Measurements from ENCODE around the gene ALPK3. TPM values are rescaled to one million over a fixed set of nuclear protein-coding genes. Genes with fewer than 3 reads are reported as not detected.

Gene ALPK3
- total RNA-seq, 2 donors from 2014 or later: 57.8 to 94.1 TPM

DNA sequence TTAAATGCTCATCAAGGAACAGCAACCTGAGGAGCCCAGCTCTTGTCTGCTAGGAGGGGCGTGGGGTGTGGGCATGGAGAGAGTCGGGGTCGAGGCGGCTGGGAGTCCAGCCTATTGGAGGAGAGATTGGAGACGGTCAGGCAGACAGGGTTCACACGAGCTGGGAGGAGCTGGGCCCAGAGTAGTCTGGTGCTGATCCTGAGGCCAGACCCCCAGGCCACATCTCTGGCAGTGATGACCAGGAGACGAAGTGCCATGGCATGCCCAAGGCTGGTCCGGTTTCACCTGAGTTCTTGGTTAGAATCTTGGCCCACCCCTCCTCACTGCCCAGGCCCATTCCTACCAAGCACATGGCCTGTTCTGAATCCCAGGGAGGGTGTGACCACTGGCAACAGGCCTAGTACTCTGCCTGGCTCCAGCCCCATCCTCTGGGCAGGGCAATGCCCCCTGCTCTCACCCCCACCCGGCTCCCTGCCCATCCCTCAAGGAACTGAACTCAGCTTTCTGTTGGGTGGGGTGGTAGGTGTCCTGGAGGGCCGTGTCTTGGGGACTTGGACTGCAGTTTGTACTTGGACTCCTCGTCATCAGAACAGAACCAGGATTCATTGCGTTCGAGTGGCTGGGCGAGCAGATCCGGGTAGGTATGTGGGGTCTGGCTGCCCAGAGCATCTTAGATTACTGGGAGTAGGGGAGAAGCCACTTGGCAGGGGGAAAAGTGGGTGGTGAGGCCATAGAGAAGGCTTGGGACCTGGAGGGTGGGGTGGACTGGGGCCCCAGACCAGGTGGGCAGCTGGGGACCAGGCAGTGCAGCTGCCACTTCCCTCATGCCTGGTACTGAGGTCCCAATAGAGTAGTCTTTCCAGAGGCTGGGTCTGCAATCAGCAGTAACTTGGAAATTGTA is 88.1 kb downstream of the ALPK3 start:
- Mint-ChIP-seq H3K4me3 (no peak overlapping the region), H3K4me1 (no peaks in the 10 kb centered on the region), H3K27ac (no peak overlapping the region), H3K36me3 (ENCODE audit: low read depth) (no peaks in the 10 kb centered on the region), H3K9me3 (peaks cover 5% of the 10 kb centered on the region), H3K27me3 (ENCODE audit: insufficient read depth) (no peaks in the 10 kb centered on the region)
- Histone ChIP-seq H3K9ac (ENCODE audit: extremely low read depth, low read length, poor library complexity, severe bottlenecking) (no peak overlapping the region), H3K4me1 (ENCODE audit: control insufficient read depth, insufficient read depth, low read length) (no peaks in the 10 kb centered on the region), H3K4me3 (ENCODE audit: low read length) (no peak overlapping the region), H3K36me3 (ENCODE audit: control insufficient read depth, insufficient read depth, low read length) (no peaks in the 10 kb centered on the region), H3K27me3 (ENCODE audit: control insufficient read depth, insufficient read depth, low read length, poor library complexity, severe bottlenecking) (no peaks in the 10 kb centered on the region), H3K27ac (ENCODE audit: low read depth, low read length) (no peak overlapping the region), H3K9me3 (ENCODE audit: control insufficient read depth, low read length) (no peaks in the 10 kb centered on the region)
- 93 to 97% methylated on average over 11 to 15 of the region's 15 CpGs for WGBS, 2 experiments (ENCODE audit: insufficient coverage in 1 of 2, insufficient read length in 1 of 2)
- no peak for DNase-seq
- TF ChIP-seq, protein P1, sequence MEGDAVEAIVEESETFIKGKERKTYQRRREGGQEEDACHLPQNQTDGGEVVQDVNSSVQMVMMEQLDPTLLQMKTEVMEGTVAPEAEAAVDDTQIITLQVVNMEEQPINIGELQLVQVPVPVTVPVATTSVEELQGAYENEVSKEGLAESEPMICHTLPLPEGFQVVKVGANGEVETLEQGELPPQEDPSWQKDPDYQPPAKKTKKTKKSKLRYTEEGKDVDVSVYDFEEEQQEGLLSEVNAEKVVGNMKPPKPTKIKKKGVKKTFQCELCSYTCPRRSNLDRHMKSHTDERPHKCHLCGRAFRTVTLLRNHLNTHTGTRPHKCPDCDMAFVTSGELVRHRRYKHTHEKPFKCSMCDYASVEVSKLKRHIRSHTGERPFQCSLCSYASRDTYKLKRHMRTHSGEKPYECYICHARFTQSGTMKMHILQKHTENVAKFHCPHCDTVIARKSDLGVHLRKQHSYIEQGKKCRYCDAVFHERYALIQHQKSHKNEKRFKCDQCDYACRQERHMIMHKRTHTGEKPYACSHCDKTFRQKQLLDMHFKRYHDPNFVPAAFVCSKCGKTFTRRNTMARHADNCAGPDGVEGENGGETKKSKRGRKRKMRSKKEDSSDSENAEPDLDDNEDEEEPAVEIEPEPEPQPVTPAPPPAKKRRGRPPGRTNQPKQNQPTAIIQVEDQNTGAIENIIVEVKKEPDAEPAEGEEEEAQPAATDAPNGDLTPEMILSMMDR (conservative IDR thresholded peaks at IDR 0.05): no peak

DNA sequence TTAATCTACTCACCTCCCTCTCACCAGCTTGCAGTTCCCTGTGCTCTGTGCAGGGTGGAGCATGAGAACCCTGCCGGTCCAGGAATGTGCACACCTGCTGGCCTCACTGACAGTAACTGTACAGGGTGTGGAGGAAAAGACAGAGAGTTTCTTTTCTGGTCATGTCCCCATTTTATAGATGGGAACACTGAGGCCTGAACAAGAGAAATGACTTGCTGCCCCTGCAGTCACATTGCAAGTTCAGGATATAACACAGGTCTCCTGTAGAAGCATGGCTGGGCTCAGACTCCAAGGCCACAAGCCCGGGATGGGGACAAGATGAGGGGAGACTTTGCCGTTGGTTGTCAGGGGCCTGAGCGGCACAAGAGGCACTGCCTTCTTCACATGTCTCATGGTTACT is 90.6 kb downstream of the ALPK3 start:
- Mint-ChIP-seq H3K36me3 (ENCODE audit: low read depth) (no peaks in the 10 kb centered on the region), H3K27me3 (ENCODE audit: insufficient read depth) (no peaks in the 10 kb centered on the region), H3K9me3 (no peaks in the 10 kb centered on the region), H3K4me1 (no peaks in the 10 kb centered on the region), H3K4me3 (no peak overlapping the region), H3K27ac (no peak overlapping the region)
- Histone ChIP-seq H3K4me3 (ENCODE audit: low read length) (no peak overlapping the region), H3K36me3 (ENCODE audit: control insufficient read depth, insufficient read depth, low read length) (no peaks in the 10 kb centered on the region), H3K9me3 (ENCODE audit: control insufficient read depth, low read length) (no peaks in the 10 kb centered on the region), H3K27ac (ENCODE audit: low read depth, low read length) (no peak overlapping the region), H3K9ac (ENCODE audit: extremely low read depth, low read length, poor library complexity, severe bottlenecking) (no peak overlapping the region), H3K4me1 (ENCODE audit: control insufficient read depth, insufficient read depth, low read length) (no peaks in the 10 kb centered on the region), H3K27me3 (ENCODE audit: control insufficient read depth, insufficient read depth, low read length, poor library complexity, severe bottlenecking) (no peaks in the 10 kb centered on the region)
- DNase-seq: peak; percentile 22
- 88 to 90% methylated on average over 2 to 4 of the region's 4 CpGs for WGBS, 2 experiments (ENCODE audit: insufficient coverage in 1 of 2, insufficient read length in 1 of 2)
- TF ChIP-seq, protein P1 (conservative IDR thresholded peaks at IDR 0.05): no peak

DNA sequence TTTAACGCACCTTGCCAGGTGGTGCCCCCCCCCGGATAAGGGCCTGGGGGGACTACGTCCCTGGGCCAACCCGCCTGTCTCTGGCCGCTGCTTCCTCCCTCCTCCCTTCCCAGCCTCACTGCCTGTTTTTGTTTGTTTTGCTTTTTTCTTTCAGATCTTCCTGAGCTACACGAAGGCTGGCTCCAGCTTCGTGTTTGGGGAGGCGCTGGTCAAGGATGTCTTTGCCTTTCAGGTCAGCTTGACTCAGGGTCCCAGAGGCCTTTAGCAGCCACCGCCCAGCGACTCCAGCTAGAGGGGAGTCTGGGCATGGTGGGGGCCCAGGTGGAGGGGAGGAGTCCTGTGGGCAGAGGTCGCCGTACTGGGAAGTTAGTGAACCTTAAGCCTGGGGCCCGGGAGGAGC is 91.4 kb downstream of the ALPK3 start:
- H3K4me1 Mint-ChIP-seq: no peaks in the 10 kb centered on the region
- Histone ChIP-seq H3K9me3 (ENCODE audit: control insufficient read depth, low read length) (no peaks in the 10 kb centered on the region), H3K36me3 (ENCODE audit: control insufficient read depth, insufficient read depth, low read length) (no peaks in the 10 kb centered on the region), H3K9ac (ENCODE audit: extremely low read depth, low read length, poor library complexity, severe bottlenecking) (no peak overlapping the region), H3K27ac (ENCODE audit: low read depth, low read length) (no peak overlapping the region), H3K4me1 (ENCODE audit: control insufficient read depth, insufficient read depth, low read length) (no peaks in the 10 kb centered on the region), H3K27me3 (ENCODE audit: control insufficient read depth, insufficient read depth, low read length, poor library complexity, severe bottlenecking) (no peaks in the 10 kb centered on the region), H3K4me3 (ENCODE audit: low read length) (no peak overlapping the region)
- no peak overlapping the region for H3K4me3 Mint-ChIP-seq
- 67 to 79% methylated on average over 4 to 13 of the region's 13 CpGs for WGBS, 2 experiments (ENCODE audit: insufficient coverage in 1 of 2, insufficient read length in 1 of 2)
- H3K27ac Mint-ChIP-seq: no peak overlapping the region
- TF ChIP-seq, protein P1 (conservative IDR thresholded peaks at IDR 0.05): no peak
- DNase-seq: peak; percentile 51
- H3K27me3 Mint-ChIP-seq (ENCODE audit: insufficient read depth): no peaks in the 10 kb centered on the region
- H3K36me3 Mint-ChIP-seq (ENCODE audit: low read depth): no peaks in the 10 kb centered on the region
- H3K9me3 Mint-ChIP-seq: no peaks in the 10 kb centered on the region

Data from endodermal cell (in vitro differentiated cells).